Stimulated activated CD4-positive, alpha-beta T cell treated with anti-CD3 and anti-CD28 coated beads, Interleukin-2, amount 100 ng/mL, for 24 hours (primary cell): ENCODE results near the gene TMC2.

Experiments
- DNase-seq, 2 donors: peaks; one replicate each; pipeline ENCODE4 v3.0.0-alpha.2; 2020

The TMC2 gene

GRCh38 chr20:2578475-2579192, 42.3 kb downstream of the TMC2 start:
- DNase-seq, result no peak

GRCh38 chr20:2585811-2586210, 49.4 kb downstream of the TMC2 start:
- DNase-seq, result no peak

- DNase-seq, result no peak
These were observed 57.4 kb downstream of the TMC2 start for GRCh38 chr20:2593756-2594155.

GRCh38 chr20:2595076-2595475, 58.7 kb downstream of the TMC2 start:
- no peak for DNase-seq

- DNase-seq, result no peak
These were observed 60.4 kb downstream of the TMC2 start for GRCh38 chr20:2596673-2597279.

- DNase-seq, result no peak
These were observed 63.1 kb downstream of the TMC2 start for GRCh38 chr20:2599288-2600006.

DNA sequence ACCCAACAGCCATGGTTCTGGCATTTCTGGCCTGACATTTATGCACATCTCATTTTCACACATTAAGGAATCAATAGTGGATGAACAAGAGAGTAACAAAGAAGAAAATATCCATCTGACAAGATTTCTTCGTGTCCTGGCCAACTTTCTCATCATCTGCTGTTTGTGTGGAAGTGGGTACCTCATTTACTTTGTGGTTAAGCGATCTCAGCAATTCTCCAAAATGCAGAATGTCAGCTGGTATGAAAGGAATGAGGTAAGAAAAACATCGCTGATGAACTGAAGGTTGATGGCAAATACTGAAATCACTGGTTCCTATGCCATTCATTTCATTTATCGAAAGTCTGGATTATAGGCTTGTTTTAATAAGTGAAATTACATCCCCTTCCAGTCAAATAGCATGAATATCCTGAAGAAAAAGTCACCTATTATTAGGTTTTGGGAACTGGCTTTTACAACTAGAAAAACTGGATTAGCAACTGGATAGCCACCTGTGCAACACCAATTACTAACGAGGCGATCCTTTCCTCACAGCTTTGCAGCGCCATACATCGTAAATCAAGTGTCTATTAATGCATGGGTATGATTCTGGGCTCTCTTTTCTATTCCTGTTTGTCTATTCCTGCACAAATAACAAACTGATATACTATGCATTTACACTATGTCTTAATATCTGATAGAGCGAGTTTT, 65.8 kb downstream of the TMC2 start:
- DNase-seq, result no peak

DNA sequence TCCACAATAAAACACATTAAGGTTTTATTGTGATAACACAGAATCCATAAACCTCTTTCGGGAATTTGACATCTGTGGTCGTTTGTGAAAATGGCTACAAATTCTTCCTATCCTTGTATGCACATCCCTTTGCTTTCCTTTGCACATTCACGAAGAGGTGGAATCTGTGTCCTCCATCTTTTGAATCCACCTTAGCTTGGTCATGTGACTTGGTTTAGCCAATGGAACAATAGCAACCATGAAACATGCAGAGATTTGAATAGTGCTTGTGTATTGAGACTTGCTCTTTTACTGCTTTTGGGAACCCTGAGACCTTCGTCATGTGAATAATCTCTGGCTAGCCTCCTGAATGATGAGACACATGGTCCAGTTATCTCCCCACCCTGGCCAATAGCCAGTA, 66.4 kb downstream of the TMC2 start:
- DNase-seq, result no peak

- DNase-seq, result no peak
These were observed 67.6 kb downstream of the TMC2 start for GRCh38 chr20:2603816-2604505.

- DNase-seq, result no peak
These were observed 68.1 kb downstream of the TMC2 start for GRCh38 chr20:2604506-2604835.

DNA sequence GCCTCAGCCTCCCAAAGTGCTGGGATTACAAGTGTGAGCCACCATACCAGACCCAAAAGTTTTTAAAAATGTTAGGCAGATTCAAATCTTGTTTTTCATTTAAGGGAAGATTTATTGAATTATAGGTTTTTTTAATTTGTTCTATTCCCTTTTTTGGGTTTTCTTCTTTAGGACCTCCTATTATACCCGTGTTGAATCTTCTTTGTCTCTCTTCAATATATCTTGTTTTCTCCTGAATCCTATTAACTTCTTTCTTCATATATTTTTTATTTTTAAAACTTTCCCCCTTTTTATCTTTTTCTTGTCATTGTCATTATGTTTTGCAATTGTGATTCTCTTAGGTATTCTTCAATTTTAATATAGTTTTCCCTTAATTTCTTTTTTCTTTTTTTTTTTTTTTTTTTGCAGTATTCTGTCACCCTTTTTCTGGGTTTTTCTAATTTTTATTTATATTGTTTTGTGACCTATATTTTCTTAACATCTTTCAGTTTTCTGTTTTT, 70.2 kb downstream of the TMC2 start:
- no peak for DNase-seq

GRCh38 chr20:2610326-2610725, 74.0 kb downstream of the TMC2 start:
- DNase-seq, result no peak

DNA sequence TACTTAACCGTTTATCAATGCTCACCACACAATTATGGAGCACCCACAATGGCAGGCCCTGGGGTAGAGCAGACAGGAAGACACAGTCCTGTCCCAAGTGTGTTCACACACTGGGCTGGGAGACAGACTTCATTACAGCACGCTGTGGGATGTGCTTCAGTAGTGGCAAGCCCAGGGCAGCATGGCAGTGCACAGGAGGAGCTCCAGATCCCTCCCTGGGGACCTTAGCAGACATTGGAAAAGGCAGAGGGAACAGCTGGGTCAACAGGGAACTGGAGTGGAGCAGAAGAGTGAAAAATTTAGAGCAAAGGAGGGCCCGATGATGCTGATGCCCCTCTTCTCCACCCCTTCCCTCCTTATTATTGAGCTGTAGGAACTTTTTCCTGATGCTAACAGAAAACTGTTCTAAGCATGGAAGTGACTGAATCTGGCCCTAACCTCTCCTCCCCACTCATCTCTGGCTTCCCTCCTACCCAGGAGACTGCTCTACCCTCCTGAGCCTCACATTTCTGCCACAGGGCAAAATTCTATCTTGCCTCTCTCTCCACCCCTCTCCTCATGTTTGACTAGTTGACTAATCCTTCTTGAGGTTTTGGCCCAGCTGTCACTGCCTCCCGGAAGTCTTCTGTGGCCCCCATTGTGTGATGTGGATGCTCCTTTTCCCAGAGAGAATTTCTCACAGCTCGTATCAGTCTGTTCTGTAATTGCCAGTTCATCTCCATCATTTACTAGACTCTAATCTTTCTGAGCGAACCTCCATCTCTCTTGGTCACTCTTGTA, 74.8 kb downstream of the TMC2 start:
- no peak for DNase-seq

DNA sequence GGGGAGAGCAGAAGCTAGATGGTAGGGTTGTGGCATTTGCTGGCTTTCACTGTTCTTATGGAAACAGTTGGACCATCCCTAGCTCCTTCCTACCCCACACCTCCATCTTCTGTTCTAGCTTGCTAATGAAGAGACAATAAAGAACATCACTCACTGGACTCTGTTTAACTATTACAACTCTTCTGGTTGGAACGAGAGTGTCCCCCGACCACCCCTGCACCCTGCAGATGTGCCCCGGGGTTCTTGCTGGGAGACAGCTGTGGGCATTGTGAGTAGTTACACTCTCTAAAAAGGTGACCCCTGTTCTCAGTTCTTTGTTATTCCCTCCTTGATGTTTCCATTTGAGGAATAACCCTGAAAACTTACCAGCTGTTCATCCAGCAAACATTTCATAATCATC, 75.7 kb downstream of the TMC2 start:
- DNase-seq, result no peak

- no peak for DNase-seq
These were observed 80.3 kb downstream of the TMC2 start for GRCh38 chr20:2616634-2617033.

- no peak for DNase-seq
These were observed 80.8 kb downstream of the TMC2 start for GRCh38 chr20:2617099-2617714.

- DNase-seq, result no peak
These were observed 82.4 kb downstream of the TMC2 start for GRCh38 chr20:2618815-2619214.

DNA sequence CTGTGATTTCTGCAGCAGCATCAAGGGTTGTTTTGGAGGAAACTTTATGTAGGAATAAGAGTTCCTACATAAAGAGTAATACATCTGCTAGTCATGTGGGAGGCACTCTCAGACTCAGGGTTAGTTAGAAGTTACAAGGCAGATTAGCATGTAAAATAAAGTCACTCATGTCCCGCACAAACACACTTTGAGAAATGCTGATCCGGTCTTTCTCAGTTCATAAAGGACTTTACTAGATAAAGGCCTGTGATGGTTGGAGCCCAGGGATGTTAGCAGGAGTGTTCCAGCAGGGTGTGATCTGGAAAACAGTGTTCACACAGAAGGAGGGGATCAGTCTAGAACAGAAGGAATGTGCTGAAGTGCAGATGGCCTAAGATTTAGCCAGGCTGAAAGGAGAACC, 83.0 kb downstream of the TMC2 start:
- DNase-seq, result no peak

DNA sequence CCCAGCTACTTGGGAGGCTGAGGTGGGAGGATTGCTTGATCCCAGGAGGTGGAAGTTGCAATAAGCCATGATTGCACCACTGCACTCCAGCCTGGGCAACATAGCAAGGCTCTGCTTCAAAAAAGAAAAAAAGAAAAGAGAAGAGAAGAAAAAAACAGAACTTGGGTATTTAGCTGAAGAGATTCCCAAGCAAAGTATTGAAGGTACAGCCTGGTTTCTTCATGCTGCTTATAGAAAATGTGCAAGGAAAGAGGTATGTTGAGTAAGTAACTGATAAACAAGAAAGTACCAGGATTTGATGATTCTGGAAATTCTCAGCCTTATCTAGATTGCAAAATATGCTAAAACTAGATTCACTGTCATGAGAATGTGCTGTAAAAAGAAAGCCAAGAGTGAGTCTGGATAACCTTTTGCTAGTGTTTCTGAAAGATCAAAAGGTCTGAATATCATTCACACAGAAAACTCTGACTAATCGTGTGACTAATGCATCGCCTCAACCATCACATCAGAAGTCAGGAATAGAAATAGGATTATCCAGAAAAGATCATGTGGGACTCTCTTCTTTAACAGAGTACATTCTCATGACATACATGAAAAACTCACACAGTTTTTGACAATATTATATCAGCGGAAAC, 83.7 kb downstream of the TMC2 start:
- DNase-seq, result no peak

DNA sequence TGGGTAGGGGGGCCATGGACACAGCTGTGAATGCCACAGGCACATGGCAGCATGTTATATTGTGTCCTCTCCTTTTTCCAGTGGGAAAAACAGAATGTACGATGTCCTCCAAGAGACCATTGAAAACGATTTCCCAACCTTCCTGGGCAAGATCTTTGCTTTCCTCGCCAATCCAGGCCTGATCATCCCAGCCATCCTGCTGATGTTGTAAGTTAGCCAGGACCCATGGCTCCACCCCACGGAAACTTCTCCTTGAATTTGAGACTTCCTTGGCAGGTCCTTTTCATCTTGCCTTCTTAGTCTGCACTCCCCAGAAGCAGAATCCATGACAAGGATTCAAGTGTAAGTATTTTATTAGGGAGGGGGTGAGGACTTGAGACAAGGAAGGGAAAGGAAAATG, 87.8 kb downstream of the TMC2 start:
- no peak for DNase-seq

GRCh38 chr20:2625062-2625461, 88.7 kb downstream of the TMC2 start:
- no peak for DNase-seq
